ENCODE data around the gene ZFP62.

- TF ChIP-seq CTCF (IDR thresholded peaks at IDR 0.05) (no peak), POLR2A (IDR thresholded peaks at IDR 0.05) (no peak)
These were observed 39.5 kb downstream of the ZFP62 start for GRCh38 chr5:180821538-180821937.

Measured in thyroid gland (tissue), 4 donors.